NCI-H510A (cell line): Measurements from ENCODE around the gene CDK5RAP1.

Source experiments
- DNase-seq: peaks from one replicate; lab custom pipeline; 2025; lab: John Stamatoyannopoulos, UW

The CDK5RAP1 gene

GRCh38 chr20:33333616-33334015 is 67.7 kb downstream of the CDK5RAP1 start:
- DNase-seq, result no peak

DNA sequence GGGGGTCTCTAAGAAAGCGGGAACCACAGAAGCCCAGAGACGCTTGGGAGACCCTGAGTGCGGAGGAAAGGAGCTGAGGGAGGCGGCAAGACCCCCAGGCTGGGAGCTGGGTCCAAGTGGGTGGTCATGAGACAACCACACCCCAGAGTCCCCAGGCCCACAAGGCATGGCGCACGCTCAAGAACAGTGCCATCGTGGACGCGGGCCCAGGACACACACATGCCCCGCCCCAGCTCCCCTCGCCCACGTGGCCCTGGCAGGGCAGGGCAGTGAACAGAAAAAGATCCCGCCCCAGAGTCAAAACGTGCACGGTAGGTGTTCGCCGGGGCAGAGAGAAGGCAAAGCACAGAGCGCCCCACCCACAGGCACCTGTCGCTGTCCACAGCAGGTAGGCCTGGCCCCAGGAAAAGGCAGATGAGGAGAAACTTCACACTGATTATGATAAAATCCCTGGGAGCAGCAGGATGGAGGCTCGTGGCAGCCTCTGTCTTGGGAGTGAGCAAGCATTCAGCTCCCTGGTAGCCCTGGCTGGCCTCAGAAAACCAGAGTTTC is 68.3 kb downstream of the CDK5RAP1 start:
- no peak for DNase-seq

GRCh38 chr20:33328157-33329137 is 72.9 kb downstream of the CDK5RAP1 start:
- peak; percentile 22 for DNase-seq

DNA sequence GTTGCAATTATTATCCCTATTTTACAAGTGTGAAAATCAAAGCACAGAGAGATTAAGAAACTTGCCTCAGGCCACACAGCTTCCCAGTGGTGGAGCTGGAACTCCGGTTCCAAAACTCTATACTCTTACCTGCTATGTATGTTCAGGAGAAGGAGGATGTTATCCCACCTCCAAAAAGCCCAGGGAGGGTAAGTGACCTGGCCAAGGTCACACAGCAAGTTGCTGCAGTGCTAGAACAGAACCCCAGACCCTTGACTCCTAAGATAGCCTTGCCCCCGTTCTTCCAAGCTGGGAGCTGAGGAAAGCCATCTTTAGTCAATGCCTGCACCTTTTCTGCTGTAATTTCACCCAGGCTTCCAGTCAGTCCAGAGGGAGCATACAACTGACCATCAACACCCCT is 76.0 kb downstream of the CDK5RAP1 start:
- DNase-seq, result no peak

GRCh38 chr20:33323236-33323635 is 78.1 kb downstream of the CDK5RAP1 start:
- no peak for DNase-seq

GRCh38 chr20:33322456-33322855 is 78.9 kb downstream of the CDK5RAP1 start:
- no peak for DNase-seq

GRCh38 chr20:33320006-33320405 is 81.3 kb downstream of the CDK5RAP1 start:
- no peak for DNase-seq

DNA sequence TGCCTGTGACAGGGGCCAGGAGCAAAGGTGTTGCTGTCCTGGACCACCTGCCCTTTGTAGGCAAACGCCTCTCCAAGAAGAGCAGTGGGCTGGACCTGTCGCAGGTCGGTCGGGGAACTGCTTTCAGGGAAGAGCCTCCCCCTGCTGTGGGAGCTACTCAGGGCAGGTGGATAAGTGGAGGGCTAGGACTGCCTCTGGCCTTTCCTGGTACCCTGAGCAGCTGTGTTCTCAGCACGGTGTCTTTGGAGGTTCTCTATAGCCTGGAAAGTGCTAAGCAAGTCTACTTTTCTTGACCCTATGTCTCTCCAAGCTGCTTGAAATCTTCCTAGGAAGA is 83.3 kb downstream of the CDK5RAP1 start:
- no peak for DNase-seq

DNA sequence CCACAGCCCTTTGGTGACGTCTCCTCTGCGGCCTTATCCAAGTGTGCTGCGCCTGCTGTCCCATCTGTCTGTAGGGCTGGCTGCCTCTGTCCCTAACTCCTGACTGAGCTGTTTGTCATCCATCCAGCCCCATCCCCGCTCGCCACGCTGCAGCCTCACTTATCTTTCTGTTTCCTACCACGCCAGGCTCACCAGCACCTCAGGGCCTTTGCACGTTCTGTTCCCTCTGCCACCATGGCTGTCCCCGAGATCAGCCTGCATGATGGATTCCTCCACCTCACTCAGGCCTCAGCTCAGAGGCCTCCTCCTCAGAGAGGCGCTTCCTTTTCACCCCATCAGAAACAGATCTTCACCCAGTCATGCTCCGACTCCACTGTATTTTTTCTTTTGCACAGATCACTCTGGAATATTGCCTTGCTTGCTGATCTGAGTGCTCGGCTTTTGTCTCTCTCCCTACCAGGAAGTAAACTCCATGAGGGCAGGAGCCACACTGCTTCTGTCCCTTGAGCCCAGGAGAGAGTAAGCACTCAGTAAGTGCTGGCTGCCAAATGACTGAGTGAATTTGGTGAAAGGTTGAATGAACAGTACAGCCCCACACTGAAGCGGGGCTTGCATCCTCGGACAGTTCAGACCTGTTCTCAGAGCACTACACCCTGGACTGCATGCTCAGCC is 83.8 kb downstream of the CDK5RAP1 start:
- no peak for DNase-seq

GRCh38 chr20:33316958-33317357 is 84.4 kb downstream of the CDK5RAP1 start:
- no peak for DNase-seq

GRCh38 chr20:33316343-33316742 is 85.0 kb downstream of the CDK5RAP1 start:
- no peak for DNase-seq

DNA sequence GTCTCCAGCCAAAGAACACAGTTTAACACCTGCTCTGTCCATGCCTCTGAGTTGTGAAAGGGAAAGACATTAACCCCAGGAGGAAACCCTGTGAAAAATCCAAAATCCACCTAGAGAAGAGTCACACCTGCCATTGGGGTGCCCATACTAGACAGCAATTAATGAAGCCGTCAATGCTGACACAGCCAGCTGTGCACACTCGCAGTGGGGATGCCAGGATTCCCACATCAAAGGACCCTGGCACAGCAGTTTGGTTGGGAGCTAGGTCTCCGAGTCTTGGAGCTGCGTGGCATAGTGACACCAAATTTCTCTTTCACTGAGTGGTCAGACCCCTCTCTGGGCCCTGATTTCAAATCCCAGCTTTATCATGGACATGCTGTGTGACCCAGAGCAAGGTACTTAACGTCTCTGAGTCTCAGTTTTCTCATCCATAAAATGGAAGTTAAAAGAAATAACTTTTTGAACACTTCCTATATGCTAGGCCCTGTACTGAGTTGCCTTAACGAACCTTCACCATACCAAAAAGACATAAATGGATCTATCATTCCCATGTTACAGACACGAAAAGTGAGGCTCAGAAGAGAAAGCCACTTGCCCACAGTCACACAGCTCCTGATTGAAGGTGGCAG is 87.5 kb downstream of the CDK5RAP1 start:
- no peak for DNase-seq

- DNase-seq, result no peak
These were observed 88.7 kb downstream of the CDK5RAP1 start for GRCh38 chr20:33312583-33312982.

GRCh38 chr20:33311996-33312395 is 89.3 kb downstream of the CDK5RAP1 start:
- DNase-seq, result no peak

GRCh38 chr20:33311011-33311410 is 90.3 kb downstream of the CDK5RAP1 start:
- no peak for DNase-seq

DNA sequence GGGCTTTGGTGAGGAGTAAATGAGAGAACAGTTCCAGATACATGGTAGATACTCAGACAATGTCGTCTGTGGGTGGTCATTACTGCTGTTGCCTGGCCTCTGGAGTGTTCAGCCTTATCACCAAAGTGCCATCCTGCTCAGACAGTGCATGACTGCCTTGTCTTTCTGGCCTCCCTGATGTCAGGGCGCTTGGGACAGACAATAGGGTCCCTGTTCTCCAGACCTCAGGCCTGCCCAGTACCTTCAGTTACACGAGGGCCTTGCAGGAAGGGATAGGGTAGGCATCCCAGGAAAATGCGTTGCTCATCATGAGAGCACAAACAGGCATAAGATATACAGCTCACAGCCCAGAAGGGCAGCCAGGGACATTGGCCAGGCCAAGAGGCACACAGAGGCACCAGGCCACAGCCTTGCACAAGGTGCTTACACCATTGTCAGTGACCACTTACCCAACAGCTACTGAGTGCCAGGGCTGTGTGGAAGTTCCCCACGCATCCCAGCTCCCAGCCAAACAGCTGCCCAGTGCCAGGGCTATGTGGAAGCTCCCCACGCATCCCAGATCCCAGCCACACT is 90.9 kb downstream of the CDK5RAP1 start:
- DNase-seq, result no peak

DNA sequence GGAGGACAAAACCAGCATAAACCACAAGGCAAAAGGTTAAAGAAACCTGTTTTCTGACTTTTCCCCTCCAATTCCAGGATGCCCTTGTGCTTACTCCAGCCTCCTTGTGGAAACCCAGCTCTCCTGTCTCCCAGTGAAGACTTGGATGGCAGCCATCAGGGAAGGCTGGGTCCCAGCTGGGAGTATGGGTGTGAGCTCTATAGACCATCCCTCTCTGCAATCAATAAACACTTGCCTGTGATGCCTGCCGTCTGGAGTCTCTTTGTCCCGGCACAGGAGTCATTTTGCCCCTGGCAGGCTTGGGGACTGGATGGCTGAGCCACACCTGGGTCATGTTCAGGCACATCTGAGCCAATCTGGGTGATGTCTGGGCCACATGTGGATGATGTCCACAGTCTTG is 91.7 kb downstream of the CDK5RAP1 start:
- DNase-seq, result no peak
